Stimulated activated CD8-positive, alpha-beta memory T cell treated with anti-CD3 and anti-CD28 coated beads, Interleukin-4, amount 100 ng/mL, for 4 hours (primary cell): ENCODE results near the gene ZC3H12D.
"Not testable (repeated sequence)": the region's sequence is repeated elsewhere in the genome, so short reads cannot be mapped to it uniquely, and the experiment has no call there.

ENCODE experiments used
- DNase-seq, 2 donors: peaks; one replicate each; pipeline ENCODE4 v3.0.0-alpha.2; 2020; ENCODE audit warnings: low read depth in 2 of 2, low spot score in 1 of 2

The ZC3H12D gene

DNA sequence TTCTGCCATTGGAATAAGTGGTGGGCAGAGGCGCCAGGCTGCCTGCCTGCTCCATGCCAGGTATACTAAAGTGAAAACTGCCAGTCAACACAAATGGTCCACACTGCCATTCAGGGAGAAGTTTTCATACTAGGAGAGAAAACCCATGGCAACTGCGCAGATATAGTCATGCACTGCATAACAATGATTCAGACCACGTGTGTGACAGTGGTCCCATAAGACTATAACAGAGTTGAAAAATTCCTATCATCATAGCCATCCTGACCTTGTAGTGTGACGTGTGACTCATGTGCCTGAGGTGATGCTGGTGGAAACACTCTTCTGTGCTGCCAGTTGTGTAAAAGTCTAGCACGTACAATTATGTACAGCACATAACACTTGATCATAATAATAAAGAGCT lies 25.1 kb downstream of the ZC3H12D start:
- DNase-seq: no peak

- DNase-seq: no peak
Observed at GRCh38 chr6:149458806-149459205, 26.0 kb downstream of the ZC3H12D start.

DNA sequence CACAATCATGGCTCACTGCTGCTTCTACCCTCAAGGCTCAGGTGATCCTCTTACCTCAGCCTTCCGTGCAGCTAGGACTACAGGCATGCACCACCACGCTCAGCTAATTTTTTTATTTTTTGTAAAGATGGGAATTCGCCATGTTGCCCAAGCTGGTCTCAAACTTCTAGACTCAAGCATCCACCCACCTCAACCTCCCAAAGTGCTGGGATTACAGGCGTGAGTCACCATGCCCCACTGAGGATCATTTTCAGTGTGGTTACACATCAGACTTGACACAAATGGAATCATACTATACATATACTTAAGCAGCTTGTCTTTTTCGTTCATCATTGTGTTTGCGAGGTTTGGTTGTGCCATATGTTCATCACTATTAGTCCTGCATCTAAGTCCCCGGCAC lies 26.6 kb downstream of the ZC3H12D start:
- DNase-seq: no peak

DNA sequence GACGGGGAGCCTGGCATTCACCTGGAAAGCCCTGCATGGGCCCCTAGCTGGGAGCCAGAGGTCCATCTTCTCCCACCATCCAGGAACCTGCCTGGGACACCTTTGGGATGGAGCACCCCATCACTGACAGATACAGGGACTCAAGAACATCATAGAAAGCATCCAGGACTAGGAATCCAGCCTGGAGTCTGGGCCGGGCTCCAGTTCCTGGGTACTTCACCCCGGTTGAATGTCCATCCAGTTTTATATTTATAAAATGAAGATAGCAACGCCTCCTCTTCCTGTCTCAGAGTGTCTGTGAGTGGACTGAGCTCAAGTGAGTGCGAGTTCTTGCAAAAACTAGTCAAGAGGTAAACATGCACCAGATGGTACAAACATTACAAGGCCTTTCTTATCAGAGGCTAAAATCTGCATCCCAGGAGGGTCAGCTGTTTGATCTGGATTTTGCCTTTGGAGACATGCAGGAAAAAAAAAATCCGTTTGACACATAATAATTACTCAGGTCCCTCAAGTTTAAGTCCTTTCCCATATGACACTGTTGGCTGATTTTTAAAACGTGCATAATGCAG lies 27.4 kb downstream of the ZC3H12D start:
- DNase-seq: no peak

- DNase-seq: no peak
Observed at GRCh38 chr6:149456311-149457021, 28.3 kb downstream of the ZC3H12D start.

DNA sequence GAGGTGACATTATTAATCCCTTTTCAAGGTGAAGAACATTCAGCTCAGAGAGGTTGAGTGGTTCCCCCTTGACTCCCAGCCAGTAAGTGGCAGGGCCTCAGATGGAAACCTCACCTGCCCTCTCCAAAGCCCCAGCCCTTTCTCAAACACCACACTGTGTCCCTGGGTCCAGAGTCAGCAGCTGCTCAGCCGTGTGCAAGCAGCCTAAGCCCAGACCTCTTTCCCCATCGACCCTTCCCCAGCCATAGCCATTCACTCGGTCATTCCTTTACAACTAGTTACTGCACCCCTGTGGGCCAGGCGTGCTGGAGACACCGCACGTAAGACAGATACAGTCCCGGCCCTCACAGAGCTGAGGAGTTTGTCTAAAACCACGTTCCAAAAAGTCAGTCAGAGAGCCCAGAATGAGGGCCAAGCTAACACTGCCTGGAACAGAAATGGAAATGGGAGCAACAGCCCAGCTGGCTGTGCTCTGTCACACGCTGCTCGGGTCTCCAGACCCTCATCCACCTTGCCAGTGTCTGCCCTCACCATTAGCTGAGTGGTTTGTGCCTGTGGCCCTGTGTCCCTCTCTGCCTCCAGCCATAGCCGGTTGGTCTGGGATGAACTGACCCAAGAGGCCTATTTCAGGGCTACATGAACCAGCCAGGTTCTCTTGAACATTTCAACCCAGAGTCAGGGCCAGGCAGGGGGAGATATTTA lies 29.6 kb downstream of the ZC3H12D start:
- DNase-seq: no peak

- no peak for DNase-seq
Observed at GRCh38 chr6:149454346-149454848, 30.4 kb downstream of the ZC3H12D start.

GRCh38 chr6:149453597-149454345 lies 31.0 kb downstream of the ZC3H12D start:
- no peak for DNase-seq

- no peak for DNase-seq
Observed at GRCh38 chr6:149452037-149452939, 32.5 kb downstream of the ZC3H12D start.

GRCh38 chr6:149451376-149452036 lies 33.3 kb downstream of the ZC3H12D start:
- DNase-seq: no peak

DNA sequence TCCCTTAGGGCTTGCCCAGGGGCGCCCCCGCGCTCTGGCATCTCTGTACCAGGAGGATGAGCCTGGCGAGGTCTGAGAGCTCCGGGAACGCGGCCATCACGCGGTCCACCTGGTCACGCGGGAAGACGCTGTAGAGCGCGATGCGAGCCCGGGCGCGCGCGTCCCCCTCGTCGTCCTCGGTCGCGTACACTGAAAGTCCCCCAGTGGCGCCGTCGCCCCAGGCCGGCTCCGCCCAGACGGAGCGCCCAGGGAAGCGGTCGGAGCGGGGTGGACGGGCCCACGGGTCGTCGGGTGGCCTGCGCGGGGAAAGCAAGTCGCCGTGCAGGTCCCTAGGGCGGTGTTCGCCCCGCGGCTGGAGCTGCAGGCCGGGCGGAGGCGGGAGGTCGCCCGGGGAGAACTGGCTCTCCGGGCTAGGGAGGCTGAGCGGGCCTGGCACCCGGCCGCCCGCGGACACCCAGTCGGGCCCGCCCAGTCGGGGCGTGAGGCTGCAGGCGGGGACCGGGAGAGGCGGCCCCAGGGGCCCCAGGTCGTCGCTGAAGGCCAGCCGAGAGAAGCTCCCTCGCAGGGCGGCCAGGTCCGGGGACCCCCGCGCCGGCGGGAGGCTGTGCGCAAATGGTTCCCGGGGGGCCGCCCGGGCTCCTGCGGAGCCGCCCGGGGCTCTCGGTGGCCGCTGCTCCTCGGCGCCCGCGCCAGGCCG lies 34.0 kb downstream of the ZC3H12D start:
- no peak for DNase-seq

- no peak for DNase-seq
Observed at GRCh38 chr6:149449831-149450678, 34.8 kb downstream of the ZC3H12D start.

GRCh38 chr6:149448821-149449453 lies 35.9 kb downstream of the ZC3H12D start:
- DNase-seq: no peak

DNA sequence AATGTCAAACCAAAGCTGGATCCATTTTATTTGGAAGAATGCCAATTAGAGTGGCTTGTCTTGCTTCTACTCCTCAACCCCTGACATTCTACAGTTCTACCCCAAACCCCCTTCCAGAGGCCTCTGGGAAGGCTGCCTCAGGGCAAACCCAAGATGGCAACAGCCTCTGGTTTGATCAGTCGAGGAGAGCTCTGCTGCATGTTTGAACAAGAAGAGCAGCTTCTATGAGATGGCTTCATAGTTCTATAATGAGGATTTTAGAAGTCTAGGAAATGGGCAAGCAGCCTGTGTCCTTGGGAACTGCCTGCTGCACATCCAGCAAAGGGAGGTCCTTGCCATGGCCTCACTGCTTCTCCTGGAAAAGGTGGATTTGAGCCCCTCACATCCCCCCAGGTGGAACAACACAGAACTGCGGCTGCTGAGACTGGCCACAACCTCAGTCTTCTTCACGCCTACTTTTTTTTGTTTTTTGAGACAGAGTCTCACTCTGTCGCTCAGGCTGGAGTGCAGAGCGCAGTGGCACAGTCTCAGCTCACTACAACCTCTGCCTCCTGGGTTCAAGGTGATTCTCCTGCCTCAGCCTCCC lies 37.9 kb downstream of the ZC3H12D start:
- DNase-seq: no peak

GRCh38 chr6:149445573-149445972 lies 39.2 kb downstream of the ZC3H12D start:
- no peak for DNase-seq

- no peak for DNase-seq
Observed at GRCh38 chr6:149445095-149445466, 39.7 kb downstream of the ZC3H12D start.

DNA sequence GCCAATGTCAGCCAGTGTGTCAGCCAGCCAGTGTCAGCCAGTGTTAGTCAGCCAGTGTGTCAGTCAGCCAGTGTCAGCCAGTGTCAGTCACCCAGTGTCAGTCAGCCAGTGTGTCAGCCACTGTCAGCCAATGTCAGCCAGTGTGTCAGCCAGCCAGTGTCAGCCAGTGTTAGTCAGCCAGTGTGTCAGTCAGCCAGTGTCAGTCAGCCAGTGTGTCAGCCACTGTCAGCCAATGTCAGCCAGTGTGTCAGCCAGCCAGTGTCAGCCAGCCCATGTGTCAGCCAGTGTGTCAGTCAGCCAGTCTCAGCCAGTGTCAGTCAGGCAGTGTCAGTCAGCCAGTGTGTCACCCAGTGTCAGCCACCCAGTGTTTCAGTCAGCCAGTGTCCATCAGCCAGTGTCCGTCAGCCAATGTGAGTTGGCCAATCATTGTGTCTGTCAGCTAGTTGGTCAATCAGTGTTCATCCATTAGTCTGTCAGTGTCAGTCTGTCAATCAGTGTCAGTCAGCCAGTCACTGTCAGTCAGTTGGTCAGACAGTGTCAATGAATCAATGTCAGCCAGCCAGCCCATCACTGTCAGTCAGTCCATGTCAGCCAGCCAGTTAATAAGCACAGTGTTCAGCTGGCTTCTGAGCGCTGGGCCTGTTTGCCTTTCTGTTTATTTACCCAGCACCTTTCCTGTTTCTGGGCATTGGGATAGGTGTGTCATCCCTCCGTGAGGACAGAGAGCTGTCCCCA lies 40.3 kb downstream of the ZC3H12D start:
- not testable (repeated sequence) for DNase-seq
